A673 (cell line): Measurements from ENCODE around the gene NEGR1. TPM values are rescaled to one million over a fixed set of nuclear protein-coding genes. Genes with fewer than 3 reads are reported as not detected.
A peak's percentile ranks its signal among the peaks of the same experiment; 100 is the strongest.

Experiments
- BruUV-seq: library from RNA; stranded (reverse); fragments of 400-500 nt; replicated peaks from 2 replicates; lab custom pipeline; 2021; lab: Mats Ljungman, UMichigan
- CTCF ChIA-PET: fragments of 300-600 bp; sonication (Branson Sonifier 250); formaldehyde crosslinking; loops from one replicate; lab custom pipeline; 2022; ENCODE audit warnings: antibody characterized with exemption; lab: Charles Lee
- POLR2A ChIA-PET: fragments of 300-600 bp; sonication (Branson Sonifier 250); formaldehyde crosslinking; loops from one replicate; lab custom pipeline; 2022; ENCODE audit warnings: antibody characterized with exemption; ENCODE audit not compliant: low non-redundant PET; lab: Charles Lee
- DNase-seq: peaks from one replicate; pipeline ENCODE4 v3.0.0-alpha.2; 2015; ENCODE audit warnings: low spot score
- H3K27ac ChIP-seq: fragments of 200-600 bp; sonication (generic); 2 replicates; pipeline ENCODE4 v1.5.1; 2016; ENCODE audit warnings: mixed run types, low read depth, mild to moderate bottlenecking, mixed read lengths, antibody characterized with exemption, low read length; ENCODE audit not compliant: poor library complexity, severe bottlenecking
- H3K27me3 ChIP-seq: fragments of 200-600 bp; sonication (generic); replicated peaks from 2 replicates; pipeline ENCODE4 v1.6.1; 2017; ENCODE audit warnings: mixed run types, low read depth, mild to moderate bottlenecking, mixed read lengths, antibody characterized with exemption, low read length; ENCODE audit not compliant: insufficient read depth, poor library complexity
- H3K36me3 ChIP-seq: fragments of 200-600 bp; sonication (generic); 2 replicates; pipeline ENCODE4 v1.6.1; 2016; ENCODE audit warnings: mixed run types, mild to moderate bottlenecking, mixed read lengths, antibody characterized with exemption, low read length; ENCODE audit not compliant: insufficient read depth, poor library complexity, severe bottlenecking
- H3K4me1 ChIP-seq: fragments of 200-600 bp; sonication (generic); 2 replicates; pipeline ENCODE4 v1.6.1; 2017; ENCODE audit warnings: mixed run types, mild to moderate bottlenecking, mixed read lengths, antibody characterized with exemption, low read length; ENCODE audit not compliant: insufficient read depth, poor library complexity, severe bottlenecking
- H3K4me3 ChIP-seq: fragments of 200-600 bp; sonication (generic); 2 replicates; pipeline ENCODE4 v1.5.1; 2016; ENCODE audit warnings: low read depth, mixed run types, mild to moderate bottlenecking, mixed read lengths, low read length; ENCODE audit not compliant: poor library complexity, severe bottlenecking
- H3K9me3 ChIP-seq: fragments of 200-600 bp; sonication (generic); 2 replicates; pipeline ENCODE4 v1.6.1; 2016; ENCODE audit warnings: mixed run types, low read depth, mild to moderate bottlenecking, mixed read lengths, antibody characterized with exemption, low read length; ENCODE audit not compliant: poor library complexity, severe bottlenecking
- EZH2 ChIP-seq: fragments of 200-600 bp; sonication (generic); IDR thresholded peaks from 2 replicates; pipeline ENCODE4 v1.6.1; 2017; ENCODE audit warnings: borderline replicate concordance, low read depth, mild to moderate bottlenecking, mixed read lengths, antibody characterized with exemption, low read length; ENCODE audit not compliant: poor library complexity, severe bottlenecking
- intact Hi-C: fragments of 100-400 bp; cut with micrococcal nuclease; formaldehyde crosslinking; loops from one replicate; pipeline ENCODE4 v1.10.0; 2022; ENCODE audit not compliant: unreplicated experiment
- total RNA-seq: library from RNA; stranded (reverse); gene quantifications from 2 replicates; pipeline ENCODE4 v1.2.3, GENCODE V29; 2021
- TF ChIP-seq, protein P1 (sequence below): fragments of 300-800, 200-600 bp; sonication (generic); conservative IDR thresholded peaks from 2 replicates; pipeline ENCODE4 v1.5.1; 2017; ENCODE audit warnings: low read depth, mild to moderate bottlenecking, antibody characterized with exemption, low read length, moderate library complexity, mixed read lengths

Gene NEGR1
- total RNA-seq, 1 experiment from 2014 or later, result 7.6 TPM

DNA sequence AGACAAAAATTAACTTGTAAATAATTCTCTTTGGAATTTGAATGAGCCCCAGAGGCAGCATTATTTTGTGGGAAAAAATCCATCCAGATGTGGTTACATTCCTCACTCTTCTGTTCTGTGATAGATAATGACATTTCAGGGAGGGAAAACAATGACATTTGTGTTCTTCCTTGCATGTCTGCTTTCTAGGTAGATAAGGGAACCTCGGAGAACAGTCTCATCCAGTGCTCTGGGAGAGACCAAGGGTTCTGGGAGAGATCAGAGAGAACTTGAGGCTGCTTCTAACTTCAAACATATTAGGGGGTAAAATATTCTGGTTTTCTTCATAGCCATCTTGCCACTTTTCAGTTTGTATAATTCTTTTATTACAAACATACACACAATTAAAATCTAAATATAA, 269.2 kb downstream of the NEGR1 start:
- intact Hi-C loops, result no loop called here
- CTCF ChIA-PET, result no interaction called here
- no peaks in the 10 kb centered on the region for H3K36me3 ChIP-seq
- POLR2A ChIA-PET, result no interaction called here
- DNase-seq, result peak; percentile 14
- TF ChIP-seq EZH2, result no peak
- TF ChIP-seq, protein P1, sequence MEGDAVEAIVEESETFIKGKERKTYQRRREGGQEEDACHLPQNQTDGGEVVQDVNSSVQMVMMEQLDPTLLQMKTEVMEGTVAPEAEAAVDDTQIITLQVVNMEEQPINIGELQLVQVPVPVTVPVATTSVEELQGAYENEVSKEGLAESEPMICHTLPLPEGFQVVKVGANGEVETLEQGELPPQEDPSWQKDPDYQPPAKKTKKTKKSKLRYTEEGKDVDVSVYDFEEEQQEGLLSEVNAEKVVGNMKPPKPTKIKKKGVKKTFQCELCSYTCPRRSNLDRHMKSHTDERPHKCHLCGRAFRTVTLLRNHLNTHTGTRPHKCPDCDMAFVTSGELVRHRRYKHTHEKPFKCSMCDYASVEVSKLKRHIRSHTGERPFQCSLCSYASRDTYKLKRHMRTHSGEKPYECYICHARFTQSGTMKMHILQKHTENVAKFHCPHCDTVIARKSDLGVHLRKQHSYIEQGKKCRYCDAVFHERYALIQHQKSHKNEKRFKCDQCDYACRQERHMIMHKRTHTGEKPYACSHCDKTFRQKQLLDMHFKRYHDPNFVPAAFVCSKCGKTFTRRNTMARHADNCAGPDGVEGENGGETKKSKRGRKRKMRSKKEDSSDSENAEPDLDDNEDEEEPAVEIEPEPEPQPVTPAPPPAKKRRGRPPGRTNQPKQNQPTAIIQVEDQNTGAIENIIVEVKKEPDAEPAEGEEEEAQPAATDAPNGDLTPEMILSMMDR, result no peak
- H3K27me3 ChIP-seq, result no peaks in the 10 kb centered on the region
- no peak overlapping the region for H3K4me3 ChIP-seq
- H3K27ac ChIP-seq, result no peak overlapping the region
- H3K4me1 ChIP-seq, result peaks cover 21% of the 10 kb centered on the region
- H3K9me3 ChIP-seq, result no peaks in the 10 kb centered on the region
- no TSS peak for BruUV-seq

DNA sequence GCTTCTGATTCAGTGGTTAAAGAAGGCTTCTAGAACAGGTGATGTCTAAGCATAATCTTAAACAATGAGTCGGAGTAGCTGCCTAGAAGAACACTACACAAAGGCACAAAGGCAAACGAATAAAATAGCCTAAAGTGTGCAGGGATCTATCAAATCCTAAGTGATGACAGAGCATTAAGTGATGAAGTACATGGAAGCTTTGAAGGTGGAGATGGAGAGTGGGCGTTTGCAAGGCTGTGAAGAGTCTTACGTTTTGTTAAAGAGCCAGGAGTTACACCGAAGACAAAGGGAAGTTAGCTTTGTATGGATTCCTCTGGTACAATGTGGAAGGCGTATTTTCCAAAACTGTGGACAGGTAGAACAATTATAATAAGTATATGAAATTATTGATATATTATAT, 270.6 kb downstream of the NEGR1 start:
- ChIA-PET CTCF (no interaction called here), POLR2A (no interaction called here)
- Histone ChIP-seq H3K4me1 (peaks cover 21% of the 10 kb centered on the region), H3K4me3 (no peak overlapping the region), H3K27me3 (no peaks in the 10 kb centered on the region), H3K9me3 (no peaks in the 10 kb centered on the region), H3K27ac (no peak overlapping the region), H3K36me3 (no peaks in the 10 kb centered on the region)
- TF ChIP-seq, protein P1, result no peak
- no peak for TF ChIP-seq EZH2
- intact Hi-C loops, result no loop called here
- no peak for DNase-seq
- BruUV-seq, result no TSS peak

DNA sequence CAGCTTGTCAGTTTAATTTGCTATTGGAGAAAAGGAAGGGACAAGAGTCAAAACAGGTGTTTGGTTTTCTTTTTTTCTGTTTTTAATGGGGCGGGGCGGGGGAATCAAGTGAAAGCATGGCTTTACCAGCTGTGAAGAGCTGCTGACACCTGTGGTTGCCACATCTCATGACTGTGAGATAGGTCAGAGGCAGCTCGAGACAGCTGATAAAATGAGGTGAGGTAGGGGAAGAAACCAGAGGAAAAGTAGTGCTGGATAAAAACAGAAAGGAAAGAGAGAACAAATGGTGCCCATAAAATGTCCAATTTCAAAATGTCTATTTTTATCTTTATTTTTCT, 272.3 kb downstream of the NEGR1 start:
- no peak for TF ChIP-seq EZH2
- TF ChIP-seq, protein P1, result no peak
- Histone ChIP-seq H3K27ac (no peak overlapping the region), H3K36me3 (no peaks in the 10 kb centered on the region), H3K27me3 (no peaks in the 10 kb centered on the region), H3K4me1 (peaks cover 26% of the 10 kb centered on the region), H3K4me3 (no peak overlapping the region), H3K9me3 (no peaks in the 10 kb centered on the region)
- BruUV-seq, result no TSS peak
- ChIA-PET CTCF (no interaction called here), POLR2A (no interaction called here)
- intact Hi-C loops, result no loop called here
- no peak for DNase-seq
